Suprapubic skin (tissue), 3 donors: ENCODE data around the gene RAD54L.

ENCODE experiments used
- POLR2AphosphoS5 ChIP-seq, 3 donors: sonication (generic); formaldehyde crosslinking; IDR thresholded peaks; one replicate each; pipeline ENCODE4 v1.6.1; 2017; ENCODE audit warnings: antibody characterized with exemption in 3 of 3
- TF ChIP-seq, protein P1 (sequence below), 2 donors: fragments of 200-600 bp in 1 of 2; fragments of 450-650 bp in 1 of 2; sonication (generic) in 1 of 2; IDR thresholded peaks; one replicate each; pipeline ENCODE4 v1.5.1; 2016 to 2019; ENCODE audit warnings: antibody characterized with exemption in 2 of 2, mild to moderate bottlenecking in 1 of 2, moderate library complexity in 1 of 2

DNA sequence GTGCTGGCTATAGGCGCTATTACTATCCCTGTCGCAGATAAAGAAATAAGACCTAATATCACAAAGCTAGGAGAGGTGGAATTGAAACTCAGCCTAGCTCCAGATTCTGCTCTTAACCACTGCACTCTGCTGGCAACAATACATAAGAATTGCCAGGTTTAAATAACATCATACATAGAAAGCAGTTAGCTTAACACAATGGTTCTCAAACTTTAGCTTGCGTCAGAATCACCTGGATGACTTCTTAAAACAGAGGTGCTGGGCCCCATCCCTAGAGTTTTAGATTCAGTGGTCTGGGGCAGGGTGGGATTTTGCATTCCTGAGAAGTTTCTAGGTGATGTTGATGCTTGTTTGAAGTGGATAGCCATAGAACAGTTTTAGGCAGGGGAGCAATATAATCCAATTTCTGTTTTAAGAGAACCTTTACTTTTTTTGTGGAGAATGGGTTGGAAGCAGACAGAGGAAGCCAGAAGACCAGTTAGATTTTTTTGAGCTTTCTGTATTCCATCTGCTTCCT, 48.3 kb upstream of the RAD54L start:
- TF ChIP-seq, protein P1, sequence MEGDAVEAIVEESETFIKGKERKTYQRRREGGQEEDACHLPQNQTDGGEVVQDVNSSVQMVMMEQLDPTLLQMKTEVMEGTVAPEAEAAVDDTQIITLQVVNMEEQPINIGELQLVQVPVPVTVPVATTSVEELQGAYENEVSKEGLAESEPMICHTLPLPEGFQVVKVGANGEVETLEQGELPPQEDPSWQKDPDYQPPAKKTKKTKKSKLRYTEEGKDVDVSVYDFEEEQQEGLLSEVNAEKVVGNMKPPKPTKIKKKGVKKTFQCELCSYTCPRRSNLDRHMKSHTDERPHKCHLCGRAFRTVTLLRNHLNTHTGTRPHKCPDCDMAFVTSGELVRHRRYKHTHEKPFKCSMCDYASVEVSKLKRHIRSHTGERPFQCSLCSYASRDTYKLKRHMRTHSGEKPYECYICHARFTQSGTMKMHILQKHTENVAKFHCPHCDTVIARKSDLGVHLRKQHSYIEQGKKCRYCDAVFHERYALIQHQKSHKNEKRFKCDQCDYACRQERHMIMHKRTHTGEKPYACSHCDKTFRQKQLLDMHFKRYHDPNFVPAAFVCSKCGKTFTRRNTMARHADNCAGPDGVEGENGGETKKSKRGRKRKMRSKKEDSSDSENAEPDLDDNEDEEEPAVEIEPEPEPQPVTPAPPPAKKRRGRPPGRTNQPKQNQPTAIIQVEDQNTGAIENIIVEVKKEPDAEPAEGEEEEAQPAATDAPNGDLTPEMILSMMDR (IDR thresholded peaks at IDR 0.05): no peak
- no peak for TF ChIP-seq POLR2AphosphoS5 (IDR thresholded peaks at IDR 0.05)
